ENCODE measurements around the gene GRIK1.

The GRIK1 gene

GRCh38 chr21:29904359-29905282, 35.2 kb downstream of the GRIK1 start:
- DNase-seq: no peak

GRCh38 chr21:29896884-29897283, 42.9 kb downstream of the GRIK1 start:
- no peak for DNase-seq

GRCh38 chr21:29893687-29894086, 46.1 kb downstream of the GRIK1 start:
- DNase-seq: no peak

- DNase-seq: no peak
Measured at GRCh38 chr21:29892379-29892778, 47.4 kb downstream of the GRIK1 start.

GRCh38 chr21:29888437-29888836, 51.4 kb downstream of the GRIK1 start:
- DNase-seq: no peak

- DNase-seq: no peak
Measured at GRCh38 chr21:29887313-29888009, 52.3 kb downstream of the GRIK1 start.

- DNase-seq: no peak
Measured at GRCh38 chr21:29885491-29885890, 54.3 kb downstream of the GRIK1 start.

- no peak for DNase-seq
Measured at GRCh38 chr21:29875873-29876272, 63.9 kb downstream of the GRIK1 start.

- no peak for DNase-seq
Measured at GRCh38 chr21:29875036-29875716, 64.6 kb downstream of the GRIK1 start.

GRCh38 chr21:29873908-29874307, 65.9 kb downstream of the GRIK1 start:
- no peak for DNase-seq

- no peak for DNase-seq
Measured at GRCh38 chr21:29870814-29871213, 69.0 kb downstream of the GRIK1 start.

- DNase-seq: no peak
Measured at GRCh38 chr21:29867796-29868195, 72.0 kb downstream of the GRIK1 start.

GRCh38 chr21:29860346-29860745, 79.5 kb downstream of the GRIK1 start:
- DNase-seq: no peak

- no peak for DNase-seq
Measured at GRCh38 chr21:29857150-29857549, 82.6 kb downstream of the GRIK1 start.

GRCh38 chr21:29854795-29855194, 85.0 kb downstream of the GRIK1 start:
- no peak for DNase-seq

- DNase-seq: no peak
Measured at GRCh38 chr21:29851611-29852010, 88.2 kb downstream of the GRIK1 start.

- DNase-seq: peak; percentile 59
Measured at GRCh38 chr21:29849735-29850176, 90.0 kb downstream of the GRIK1 start.

- no peak for DNase-seq
Measured at GRCh38 chr21:29843804-29844203, 96.0 kb downstream of the GRIK1 start.

GRCh38 chr21:29834617-29835016, 105.2 kb downstream of the GRIK1 start:
- DNase-seq: no peak

- no peak for DNase-seq
Measured at GRCh38 chr21:29832217-29832616, 107.6 kb downstream of the GRIK1 start.

- DNase-seq: no peak
Measured at GRCh38 chr21:29829564-29830275, 110.1 kb downstream of the GRIK1 start.

GRCh38 chr21:29827647-29828046, 112.1 kb downstream of the GRIK1 start:
- DNase-seq: no peak

GRCh38 chr21:29827236-29827635, 112.6 kb downstream of the GRIK1 start:
- no peak for DNase-seq

Measured in femur (tissue), 1 donor.